Frontal cortex (tissue), 4 donors: Measurements from ENCODE around the gene RNF223. TPM values are rescaled to one million over a fixed set of nuclear protein-coding genes. Genes with fewer than 3 reads are reported as not detected.

Experiments
- DNase-seq, 2 donors: peaks; one replicate each; pipeline ENCODE4 v3.0.0; 2012; ENCODE audit warnings: low spot score in 2 of 2
- FAIRE-seq: peaks from 2 replicates; lab custom pipeline; 2012; peaks lifted over from hg19 to GRCh38; lab: Jason Lieb, UNC
- total RNA-seq: library from RNA; depleted of rRNA; stranded (reverse); fragments of >200 nt; gene quantifications from one replicate; pipeline ENCODE4 v1.2.3, GENCODE V29; 2014
- donor health status: control.
- donor health status: control.
- donor health status: control.

Gene RNF223
- total RNA-seq, 1 donor from 2014 or later: not detected

DNA sequence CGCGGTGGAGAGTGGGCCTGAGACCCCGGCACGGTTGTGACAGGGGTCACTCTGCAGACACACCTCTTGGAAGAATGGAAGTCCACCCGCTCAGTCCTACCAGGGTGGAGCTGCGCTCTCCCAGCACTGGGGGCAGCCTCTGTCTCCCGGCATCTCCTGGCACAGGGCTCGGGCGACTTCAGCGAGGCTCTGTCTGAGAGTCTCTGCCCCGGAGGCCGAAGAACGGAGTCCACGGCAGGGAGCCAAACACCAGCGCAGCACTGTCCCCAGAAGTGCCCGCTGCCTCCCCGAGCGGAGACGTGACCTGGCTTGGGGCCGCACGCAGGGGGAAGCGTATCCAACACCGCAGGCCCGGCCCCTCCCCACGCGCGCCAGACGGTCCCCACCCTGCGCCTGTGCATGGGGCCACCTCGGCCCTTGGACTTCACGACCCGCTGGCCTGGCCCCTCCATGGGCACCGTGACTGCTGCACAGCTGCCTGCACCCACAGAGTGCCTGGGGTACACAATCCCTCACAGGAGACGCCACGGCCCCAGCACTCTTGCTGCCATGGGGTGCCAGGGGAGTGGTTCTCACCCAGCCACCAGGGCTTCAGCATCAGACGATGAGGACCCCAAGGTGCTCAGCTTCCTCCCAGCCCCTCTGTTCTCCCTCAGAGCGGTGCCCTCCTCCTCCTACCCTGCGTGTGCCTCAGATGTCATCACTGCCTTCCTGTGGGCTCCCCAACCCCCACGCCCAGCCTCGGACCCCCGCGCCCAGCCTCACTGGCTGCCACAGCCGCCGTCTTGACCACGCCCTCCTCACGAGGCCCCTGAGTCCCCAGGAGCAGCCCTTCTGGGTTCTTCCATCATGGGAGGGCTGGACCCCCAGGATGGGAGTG, 14.9 kb upstream of the RNF223 start:
- DNase-seq: peak; percentile 14 to 34

DNA sequence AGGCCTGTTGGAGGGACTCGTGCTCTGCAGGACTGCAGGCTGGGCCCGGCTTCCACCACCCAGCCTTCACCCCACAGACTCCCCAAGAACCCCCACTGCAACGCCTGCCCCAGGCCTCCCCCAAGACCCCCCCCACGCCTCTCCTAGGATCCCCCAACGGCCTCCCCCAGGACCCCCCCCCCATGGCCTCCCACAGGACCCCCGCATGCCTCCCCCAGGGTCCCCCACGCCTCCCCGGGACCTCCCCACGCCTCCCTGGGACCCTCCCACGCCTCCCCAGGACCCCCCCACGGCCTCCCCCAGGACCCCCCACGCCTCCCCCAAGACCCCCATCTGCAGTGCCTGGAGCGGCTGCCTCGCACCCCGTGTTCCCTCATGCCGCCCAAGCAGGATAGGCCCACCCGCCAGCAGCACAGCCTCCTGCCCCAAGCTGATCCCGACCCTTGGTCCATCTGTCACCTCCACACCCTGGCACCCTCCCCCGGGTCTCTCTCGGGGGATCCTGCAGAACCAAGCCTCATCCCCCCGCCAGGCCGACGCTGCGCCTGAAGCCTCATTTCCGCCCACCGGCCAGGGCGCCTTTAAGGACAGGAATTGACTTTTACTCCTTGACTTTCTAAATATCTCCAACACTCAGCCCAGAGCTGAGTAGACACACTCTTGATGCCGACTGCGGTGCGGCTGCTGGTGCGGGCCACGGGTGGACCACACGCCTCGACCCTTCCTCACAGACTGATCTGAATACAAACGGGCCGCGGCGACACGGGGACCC, 14.1 kb upstream of the RNF223 start:
- DNase-seq: peak; percentile 16 to 48
- no peak for FAIRE-seq

More for the DNA sequence above, 14.9 kb upstream of the RNF223 start:
- no peak for FAIRE-seq

DNA sequence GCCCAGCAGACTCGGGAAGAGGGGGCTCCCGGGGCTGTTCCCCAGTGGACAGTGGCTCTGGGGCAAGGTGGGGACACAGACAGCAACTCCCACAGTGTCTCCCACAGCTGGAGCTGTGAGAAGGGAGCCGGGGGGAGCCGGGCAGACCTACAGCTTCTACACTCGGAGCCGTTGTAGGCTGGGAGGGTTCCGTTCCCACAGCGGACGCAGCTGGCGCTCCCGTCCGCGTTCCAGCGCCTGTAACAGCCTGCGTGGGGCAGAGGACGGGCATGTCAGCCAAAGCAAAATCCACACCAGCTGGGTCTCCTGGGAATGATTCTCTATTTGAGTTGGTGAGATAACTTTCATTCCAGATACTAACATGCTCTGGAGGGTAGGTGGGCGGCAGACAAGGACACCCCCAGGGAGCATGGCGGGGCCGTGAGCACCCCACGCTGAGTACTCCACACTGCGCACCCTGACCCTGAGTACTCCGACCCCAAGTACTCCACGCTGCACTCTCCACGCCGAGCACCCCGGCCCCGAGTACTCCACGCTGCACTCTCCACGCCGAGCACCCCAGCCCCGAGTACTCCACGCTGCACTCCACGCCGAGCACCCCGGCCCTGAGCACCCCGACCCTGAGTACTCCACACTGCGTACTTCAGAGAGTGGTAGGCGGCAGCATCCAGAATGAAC, 13.4 kb upstream of the RNF223 start:
- no peak for FAIRE-seq
- peak in 1 of 2 donors; percentile 39 for DNase-seq

DNA sequence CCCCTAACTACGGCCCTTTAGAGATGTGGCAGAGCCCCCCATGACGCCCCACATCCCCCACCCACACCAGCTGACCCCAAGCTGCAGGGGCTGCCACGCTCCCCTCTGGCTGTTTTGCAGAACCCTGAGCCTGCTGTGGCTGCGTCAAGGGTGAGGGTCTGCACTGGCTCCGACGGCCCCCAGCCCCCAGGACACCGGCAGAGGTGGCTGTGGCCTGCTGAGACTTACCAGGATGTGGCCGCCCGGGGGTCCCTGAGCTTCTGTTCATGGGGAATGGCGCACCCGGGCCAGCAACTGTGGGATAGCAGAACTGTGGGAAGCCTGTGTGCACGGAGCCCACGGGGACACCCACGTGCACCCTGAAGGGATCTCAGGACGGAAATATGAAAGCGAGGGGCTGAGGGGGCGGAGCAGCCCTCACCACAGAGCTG, 12.8 kb upstream of the RNF223 start:
- DNase-seq: no peak
- no peak for FAIRE-seq

DNA sequence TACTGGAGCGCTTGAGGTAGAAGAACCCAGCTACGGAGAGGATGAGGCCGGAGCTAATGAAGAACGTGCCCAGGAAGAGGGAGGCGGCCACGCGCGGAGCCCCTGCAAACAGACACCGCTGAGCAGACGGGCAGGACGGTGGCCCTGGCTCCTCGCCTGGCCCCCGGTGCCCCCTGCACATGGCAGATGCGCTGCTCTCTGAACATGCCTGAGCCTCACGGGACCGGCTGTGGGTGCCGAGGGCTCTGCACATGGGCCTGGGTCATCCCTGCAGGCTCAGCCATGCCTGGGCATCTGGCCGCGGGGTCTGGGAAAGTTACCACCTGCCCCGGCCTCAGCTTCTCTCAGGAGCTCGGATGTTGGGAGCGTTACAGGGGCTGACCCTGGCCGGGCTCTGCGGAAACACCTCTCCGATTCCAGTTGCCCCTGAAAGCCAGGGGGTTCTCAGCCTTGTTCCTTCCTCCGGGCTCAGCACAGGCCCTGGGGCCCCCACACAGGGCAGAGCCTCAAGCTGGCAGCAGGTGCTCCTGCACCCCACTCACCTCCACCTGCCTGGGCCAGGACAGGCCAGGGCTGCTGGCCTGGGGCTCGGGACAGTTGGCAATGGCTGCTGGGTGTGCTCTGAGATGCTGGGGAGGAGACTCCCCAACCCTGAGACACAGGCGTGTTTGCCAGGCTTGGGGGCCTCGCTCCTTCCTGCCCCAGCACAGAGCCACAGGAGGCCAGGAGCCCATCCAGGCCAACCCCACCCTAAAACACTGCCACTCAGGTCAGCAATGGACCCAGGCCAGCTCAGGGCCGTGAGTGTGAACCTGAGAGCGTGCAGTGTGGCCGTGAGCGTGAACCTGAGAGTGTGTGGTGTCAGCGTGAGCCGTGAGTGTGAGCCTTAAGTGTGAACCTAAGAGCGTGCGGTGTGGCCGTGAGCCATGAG, 12.1 kb upstream of the RNF223 start:
- peak in 1 of 2 donors; percentile 36 for DNase-seq
- no peak for FAIRE-seq

DNA sequence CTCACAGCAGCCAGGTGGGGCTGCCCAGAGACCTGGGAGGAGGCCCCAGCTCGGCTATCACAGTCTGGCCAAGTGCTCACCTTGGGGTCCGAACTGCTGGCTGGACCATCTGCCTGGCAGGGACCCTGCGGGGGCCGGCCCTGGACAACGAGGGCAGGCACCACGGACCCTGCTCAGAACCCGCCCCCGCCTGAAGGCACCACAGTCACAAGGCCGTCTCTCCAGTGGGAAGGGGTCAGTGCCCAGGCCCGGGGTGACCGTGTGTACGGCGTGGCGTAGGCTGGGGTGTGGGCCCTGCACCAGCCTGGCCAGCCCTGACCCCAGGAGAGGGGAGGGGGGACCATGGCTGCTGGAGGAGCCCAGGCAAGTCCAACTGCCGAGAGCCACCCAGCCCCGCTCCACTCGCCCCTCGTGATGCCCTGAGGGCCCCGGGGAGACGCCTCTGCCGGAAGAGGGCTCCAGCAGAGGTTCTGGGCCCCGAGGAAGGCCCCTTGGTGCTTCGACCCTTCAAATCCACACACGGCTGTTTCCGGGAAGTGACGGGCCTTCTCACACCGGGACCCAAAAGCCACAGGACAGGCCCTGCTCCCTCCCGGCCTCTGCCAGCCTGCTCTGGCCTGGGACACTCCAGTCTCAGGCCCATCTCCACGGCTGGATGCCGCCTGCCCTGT, 11.2 kb upstream of the RNF223 start:
- no peak for DNase-seq
- no peak for FAIRE-seq

DNA sequence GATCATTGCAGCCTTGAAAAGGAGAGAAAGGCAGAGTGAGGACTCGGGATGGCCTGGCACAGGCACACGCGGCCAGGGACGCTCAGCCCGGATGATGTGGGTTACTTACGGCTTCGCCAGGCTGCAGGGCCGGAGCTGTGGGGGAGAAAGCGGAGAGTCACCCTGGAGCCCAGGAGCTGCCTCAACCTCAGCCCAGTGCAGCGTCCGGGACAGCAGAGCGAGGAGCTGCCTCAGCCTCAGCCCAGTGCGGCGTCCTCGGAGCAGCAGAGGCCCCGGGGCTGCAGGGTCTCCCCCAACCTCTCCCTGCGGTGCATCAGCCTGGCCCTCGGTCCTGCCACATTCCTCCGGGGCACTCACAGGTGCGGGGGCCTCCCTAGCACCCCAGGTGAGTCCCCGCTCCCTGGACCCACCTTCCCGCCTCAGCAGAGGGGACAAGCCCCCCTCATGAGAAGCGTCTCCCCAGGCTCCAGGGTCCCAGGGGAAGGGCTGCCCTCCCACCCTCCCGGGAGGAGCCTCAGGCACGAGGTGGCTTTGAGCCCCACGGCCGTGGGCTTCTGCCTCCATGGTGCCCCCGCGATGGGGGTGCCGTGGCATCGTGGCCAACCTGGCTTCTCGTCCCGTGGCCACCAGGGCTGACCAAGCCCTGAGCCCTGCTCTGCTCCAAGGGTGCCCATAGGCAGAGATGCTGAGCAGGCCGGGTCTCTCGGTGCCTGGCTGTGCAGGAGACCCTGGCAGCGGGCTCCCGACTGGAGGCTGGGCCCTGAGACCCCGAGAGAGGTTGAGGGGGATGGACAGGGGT, 10.5 kb upstream of the RNF223 start:
- FAIRE-seq: no peak
- no peak for DNase-seq

DNA sequence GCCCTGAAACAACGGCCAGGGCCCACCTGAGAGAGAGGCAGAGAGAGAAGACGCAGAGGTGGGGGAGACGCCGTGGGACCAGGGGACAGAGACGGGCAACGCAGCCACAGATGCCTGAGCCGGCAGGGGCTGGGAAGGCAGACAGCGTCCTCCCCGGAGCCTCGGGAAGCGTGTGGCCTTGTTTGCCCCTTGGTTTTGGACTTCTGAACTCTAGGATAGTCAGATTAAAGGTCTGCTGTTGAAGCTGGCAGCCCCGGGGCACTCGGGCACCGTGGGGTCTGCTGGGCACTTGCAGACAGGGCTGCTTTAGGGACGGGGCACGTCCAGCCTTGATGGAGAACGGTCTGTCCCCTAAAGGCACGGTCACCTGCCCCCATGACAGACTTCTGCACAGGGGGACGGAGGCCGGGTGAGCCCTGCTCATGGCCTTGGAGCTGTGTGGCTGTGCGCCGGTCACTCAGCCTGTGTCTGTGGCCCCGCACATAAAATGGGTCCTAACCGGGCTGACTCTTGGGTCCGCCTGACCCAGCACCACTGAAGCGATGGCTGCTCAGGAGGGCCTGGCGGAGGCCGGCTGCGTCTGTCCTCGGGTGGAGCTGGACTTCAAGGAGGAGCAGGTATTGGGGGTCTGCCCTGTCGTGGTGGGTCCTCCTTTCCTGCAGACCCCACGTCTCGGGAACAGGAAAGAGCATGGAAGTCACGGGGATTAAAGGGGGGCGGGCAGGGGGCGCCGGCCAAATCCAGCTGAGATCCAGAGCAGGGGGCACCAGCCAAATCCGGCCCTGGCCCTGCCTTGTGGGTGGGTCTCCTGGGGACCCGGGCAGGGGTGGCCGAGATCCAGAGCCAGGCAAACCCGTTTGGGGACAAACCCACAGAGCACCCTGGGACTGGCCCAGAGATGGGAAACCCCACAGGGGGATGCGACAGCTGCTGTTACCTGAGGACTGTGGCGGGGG, 9.6 kb upstream of the RNF223 start:
- FAIRE-seq (no peak), DNase-seq (no peak)

DNA sequence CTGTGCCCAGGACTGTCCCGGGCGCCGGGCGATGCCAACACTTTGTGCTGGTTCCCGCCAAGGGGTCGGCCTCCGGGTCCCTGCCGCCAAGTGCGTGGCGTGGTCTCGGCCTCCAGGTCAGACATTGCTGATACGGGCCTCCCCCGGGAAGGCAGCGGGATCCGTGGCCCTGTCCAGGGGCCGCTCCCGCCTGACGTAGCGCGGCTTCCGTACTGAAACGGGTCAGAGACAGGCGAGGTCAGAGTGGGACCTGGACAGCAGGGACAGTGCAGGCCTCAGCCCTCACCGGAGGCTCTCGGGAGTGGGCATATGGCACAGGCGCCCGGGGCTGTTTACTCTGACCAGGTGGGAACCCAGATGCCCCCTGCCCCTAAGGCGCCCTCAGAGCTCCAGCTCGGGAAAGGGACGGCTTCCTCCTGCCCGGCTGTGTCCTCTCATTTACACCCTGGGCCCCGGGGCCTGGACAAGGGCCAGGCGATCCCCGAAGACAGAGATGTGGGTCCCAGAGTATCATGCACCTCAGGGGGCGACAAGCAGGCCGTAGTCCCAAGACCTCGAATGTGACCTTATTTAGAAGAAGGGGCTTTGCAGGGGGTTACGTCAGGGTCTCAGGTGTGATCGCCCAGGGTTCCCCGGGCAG, 8.8 kb upstream of the RNF223 start:
- FAIRE-seq (no peak), DNase-seq (no peak)

DNA sequence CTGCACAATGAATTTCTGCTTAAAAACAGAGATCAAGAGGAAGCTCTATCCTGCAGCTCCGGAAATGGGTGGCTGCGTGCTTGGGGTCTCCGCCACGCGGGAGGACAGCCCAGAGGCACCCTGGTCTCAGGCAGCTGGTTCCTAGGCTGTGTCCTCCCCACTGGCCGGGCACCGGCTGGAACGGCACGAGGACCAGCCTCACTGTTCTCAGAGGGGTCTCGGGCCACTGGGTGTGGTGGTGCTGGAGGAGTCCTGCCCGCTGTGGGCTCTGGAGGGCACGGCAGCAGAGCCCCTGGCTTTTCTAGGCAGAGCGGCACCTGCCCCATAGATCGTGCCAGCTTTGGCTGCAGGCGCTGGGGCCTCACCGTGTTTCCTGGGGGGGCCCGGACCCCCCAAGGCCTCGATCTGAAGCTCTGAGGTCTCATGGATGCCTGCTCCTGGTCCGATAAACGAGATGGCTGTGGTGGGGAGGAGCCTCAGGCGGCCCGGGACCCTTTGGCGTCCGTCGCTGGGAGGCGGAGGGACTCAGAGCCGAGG, 8.2 kb upstream of the RNF223 start:
- DNase-seq: no peak

DNA sequence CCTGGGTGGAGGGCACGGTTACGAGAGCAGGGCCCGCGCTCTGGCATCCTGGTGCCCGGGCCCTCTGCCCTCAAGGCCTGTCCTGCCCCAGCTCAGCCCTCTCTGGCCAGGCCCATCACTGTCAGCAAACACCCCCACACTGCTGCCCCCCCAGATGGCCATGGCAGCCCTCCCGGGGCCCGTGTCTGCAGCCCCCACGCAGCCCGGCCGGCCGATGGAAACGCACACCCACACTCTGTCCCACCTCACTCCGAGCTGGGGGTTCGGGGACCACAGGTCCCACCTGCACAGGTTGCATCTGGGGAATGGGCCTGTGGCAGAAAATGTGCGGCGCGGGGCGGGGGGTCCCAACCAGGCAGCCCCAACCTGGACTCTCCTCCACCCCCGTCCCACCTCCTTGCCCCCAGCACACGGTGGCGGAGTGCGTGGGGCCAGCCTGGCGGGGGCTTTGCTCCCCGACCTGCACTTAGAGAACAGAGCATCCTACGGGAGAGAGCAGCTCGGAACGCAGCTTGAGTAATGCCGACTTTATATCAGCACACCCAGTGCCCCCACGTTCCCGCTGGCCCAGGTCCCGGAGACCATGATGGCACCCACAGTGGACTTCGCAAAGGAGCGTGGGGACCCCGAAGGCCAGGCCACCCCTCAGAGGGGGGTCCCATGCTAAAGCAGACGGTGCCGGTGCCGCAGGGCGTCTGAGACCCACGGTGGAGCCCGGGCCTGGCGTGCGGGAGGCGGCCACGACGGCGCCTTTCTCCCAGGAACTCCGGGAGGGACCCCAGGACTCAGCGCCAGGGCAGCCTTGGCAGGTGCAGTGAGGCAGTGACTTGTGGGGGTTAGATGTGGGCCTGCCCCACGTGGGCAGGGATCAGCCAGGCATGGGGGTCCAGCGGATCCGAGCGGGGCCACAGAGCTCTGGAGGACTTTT, 7.5 kb upstream of the RNF223 start:
- FAIRE-seq (no peak), DNase-seq (no peak)

More for the DNA sequence above, 8.2 kb upstream of the RNF223 start:
- FAIRE-seq: no peak

DNA sequence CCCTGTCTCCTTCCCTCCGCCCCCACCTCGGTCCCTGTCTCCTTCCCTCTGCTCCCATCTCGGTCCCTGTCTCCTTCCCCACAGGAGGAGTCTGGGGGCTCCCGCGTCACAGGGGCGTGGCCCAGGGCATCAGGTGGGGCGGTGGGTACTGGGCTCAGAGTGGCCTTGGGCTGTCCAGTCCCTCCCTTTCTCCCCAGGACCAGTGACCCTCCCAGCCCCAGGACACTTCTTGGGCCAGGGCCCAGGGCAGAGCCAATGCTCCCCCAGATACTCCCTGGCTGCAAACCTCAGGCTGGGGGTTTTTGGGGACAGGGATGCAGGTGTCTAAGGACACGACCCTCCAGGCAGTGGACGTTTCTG, 6.8 kb upstream of the RNF223 start:
- FAIRE-seq (no peak), DNase-seq (no peak)

DNA sequence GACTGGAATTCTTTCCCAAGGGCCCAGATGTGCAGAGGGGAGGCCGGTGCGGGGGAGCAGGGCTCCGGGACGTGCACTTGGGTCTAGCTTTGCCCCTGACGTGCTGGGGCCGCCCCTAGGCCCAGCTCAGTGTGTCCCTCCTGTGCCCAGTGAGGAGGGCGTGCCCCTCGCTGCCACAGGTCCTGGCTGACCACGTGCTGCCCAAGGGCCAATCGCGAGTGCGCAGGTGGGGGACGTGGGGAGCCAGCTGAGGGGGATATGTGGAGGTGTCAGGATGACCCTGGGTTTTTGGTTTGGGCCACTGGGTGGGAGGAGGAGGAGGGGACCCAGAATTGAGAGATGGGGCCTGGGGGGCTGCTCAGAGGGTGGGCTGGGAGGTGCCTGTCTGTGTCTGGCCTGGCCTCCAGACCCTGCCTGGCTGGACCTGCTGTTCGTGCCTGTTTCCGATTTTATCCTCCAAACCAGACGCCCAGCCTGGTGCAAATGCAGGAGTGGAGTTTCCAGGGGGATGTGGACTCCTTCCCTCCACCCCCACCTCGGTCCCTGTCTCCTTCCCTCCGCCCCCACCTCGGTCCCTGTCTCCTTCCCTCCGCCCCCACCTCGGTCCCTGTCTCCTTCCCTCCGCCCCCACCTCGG, 6.1 kb upstream of the RNF223 start:
- no peak for FAIRE-seq
- DNase-seq: no peak

DNA sequence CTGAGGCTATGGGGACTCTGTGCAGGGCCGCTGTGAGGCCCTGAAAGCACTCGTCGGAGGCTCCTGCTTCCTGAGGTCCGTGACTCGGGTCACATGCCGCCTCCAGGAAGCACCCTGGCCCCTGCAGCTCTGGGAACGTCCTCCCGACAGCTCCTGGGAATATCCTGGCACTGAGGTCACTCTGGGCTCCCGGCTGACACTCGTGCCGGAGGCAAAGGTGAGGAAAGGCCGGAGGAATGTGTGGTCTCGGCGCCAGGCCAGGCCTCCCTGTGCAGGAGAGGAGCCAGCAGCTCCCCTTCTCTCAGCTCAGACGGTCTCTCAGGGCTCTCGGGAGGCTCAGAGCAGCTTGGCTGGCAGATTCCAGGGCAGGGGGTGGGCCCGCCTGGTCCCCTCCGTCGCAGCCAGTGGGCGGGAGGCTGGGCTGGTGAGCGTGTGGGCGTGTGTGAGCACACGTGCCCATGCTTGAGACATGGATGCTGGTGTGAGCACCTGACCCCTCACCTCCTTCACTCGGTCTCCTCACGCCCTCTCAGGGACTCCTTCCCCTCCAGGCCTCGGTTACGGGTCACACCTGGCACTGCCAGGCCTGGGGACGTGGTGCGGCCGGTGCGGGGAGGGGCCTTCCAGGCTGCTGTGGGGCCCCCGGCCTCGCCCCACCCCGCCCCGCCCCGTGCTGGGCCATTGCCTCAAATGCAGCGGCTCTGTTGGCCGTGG, 5.5 kb upstream of the RNF223 start:
- no peak for FAIRE-seq
- DNase-seq: peak in 1 of 2 donors; percentile 70
